A172 (cell line): ENCODE data around the gene ETS1. TPM values are rescaled to one million over a fixed set of nuclear protein-coding genes. Genes with fewer than 3 reads are reported as not detected.

Experiments used
- DNase-seq: peaks from one replicate; pipeline ENCODE4 v3.0.0-alpha.2; 2015; ENCODE audit warnings: low spot score
- total RNA-seq: library from RNA; depleted of rRNA; stranded (reverse); fragments of >200 nt; shearing (Covaris generic); gene quantifications from 2 replicates; pipeline ENCODE4 v1.2.3, GENCODE V29; 2014

The ETS1 gene
- total RNA-seq, 1 experiment from 2014 or later = 39.4 TPM

DNA sequence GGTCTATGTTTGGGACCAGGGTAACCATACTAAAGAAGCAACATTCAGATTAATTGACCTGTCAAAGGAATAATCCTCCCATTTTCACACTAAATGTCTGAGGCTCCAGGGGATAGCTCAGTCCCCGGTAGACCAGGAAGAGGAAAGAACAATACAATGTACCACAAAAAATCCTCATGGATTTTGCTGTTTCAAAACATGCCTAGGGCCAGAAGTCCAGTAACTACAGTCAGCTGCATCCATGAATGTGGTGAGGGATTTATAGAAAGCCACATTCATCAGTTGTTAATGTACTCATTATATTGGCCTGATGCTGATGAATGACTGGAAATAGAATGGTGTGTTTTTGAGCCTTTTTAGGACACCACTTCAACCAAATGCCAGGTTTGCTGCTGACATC lies 6.9 kb upstream of the ETS1 start:
- no peak for DNase-seq

DNA sequence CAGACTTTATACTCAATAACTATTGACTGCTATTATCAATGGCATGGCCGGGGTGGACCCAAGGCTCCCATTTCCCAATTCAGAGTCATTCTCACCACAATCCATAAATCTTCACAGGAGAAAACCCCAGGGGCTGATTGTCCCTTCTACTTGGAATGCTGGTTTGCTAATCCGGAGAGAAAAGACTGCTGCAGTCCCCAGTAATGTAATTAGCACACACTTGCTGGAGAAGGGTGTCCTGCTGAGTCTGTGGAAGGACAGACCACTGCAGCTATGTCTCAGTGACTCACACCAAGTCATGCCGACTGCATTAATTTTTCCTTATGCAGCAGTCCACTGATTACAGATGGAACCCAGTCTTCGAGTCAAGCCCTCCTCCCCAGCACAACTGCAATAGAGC lies 5.9 kb upstream of the ETS1 start:
- DNase-seq = peak; percentile 69

DNA sequence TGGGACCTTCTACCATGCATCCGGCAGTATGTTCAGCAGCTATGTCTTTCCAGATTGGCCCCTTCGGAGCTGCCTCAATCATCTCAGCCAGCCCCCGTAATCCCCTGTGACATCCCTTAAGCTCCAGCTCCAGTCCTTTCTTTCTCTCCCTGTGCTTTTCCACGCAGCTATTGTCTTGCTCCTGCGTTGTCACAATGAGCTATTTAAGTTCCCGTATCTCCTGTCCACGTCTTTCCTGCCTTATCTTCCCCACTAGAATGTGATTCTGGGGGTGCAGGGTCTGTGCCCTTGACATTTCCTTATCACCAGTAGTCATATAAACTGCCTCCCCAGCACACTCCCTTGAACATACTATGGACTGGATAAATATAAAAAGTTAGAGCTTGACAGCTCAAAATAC lies 5.1 kb upstream of the ETS1 start:
- DNase-seq = no peak

DNA sequence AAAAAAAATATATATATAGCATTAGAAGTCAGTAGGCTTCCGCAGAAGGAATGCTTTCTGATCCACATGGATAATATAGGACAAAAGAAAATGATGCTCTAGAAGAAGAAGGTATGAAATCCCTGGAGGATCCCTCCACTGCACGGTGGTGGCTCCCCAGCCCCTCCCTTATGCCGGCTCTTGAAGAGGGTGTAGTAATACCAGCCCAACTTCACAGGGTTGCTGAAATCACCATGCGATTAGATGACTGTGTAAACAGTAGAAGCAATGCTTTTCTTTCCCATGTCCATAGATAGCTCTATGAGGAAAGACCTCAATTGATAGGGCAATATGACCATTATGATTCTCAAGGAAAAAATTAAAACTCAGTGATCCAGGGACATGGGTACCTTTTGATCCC lies 3.2 kb upstream of the ETS1 start:
- DNase-seq = no peak

DNA sequence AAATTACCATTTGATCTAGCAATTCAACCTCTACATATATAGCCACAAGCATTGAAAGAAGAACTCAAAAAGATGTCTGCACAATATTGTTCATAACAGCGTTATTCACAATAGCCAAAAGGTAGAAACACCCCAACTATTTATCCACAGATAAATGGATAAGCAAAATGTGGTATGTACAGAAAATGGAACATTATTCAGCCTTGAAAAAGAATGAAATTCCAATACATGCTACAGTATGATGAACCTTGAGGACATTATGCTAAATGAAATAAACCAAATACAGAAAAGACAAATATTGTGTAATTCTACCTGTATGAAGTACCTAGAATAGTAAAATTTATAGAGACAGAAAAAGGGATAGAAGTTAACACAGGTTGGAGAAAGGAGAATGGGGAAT lies 2.6 kb upstream of the ETS1 start:
- no peak for DNase-seq

DNA sequence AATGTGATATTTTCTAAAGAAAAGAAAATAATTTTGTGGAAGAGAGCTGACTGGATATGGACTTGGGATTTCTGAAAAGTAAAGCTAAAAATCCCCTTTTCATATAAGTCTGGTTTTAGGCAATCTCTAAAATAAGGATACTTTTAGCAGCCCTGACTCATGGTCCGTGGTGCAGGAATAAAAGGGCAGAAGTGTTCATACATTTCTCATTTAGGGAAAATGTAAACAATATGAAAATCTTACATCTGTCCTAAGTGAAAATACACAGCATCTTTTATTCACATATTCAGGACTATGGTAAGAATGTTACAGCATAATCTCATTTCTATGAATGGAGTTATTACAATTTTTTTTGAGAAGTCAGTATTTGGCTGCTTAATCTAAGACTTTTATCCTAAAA lies 735 bp upstream of the ETS1 start:
- no peak for DNase-seq

DNA sequence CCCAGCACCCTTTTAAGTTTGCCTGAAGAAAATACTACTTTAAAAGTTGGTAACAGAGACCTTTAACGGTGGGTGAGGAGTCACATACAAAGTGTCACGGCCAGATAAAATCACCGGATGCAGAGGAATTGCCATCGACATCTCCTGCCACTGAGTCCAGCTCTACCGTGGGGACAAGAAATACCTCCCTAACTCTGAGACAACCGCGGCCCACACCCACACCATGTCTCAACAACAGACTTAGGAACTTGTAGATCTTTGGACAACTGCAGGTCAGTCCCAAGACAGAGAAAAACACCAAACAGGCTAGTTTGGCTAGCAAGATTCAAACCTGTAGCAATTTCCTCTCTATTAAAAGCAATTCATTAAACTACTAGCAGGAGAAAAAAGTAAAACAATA lies 669 bp downstream of the ETS1 start:
- DNase-seq = no peak

DNA sequence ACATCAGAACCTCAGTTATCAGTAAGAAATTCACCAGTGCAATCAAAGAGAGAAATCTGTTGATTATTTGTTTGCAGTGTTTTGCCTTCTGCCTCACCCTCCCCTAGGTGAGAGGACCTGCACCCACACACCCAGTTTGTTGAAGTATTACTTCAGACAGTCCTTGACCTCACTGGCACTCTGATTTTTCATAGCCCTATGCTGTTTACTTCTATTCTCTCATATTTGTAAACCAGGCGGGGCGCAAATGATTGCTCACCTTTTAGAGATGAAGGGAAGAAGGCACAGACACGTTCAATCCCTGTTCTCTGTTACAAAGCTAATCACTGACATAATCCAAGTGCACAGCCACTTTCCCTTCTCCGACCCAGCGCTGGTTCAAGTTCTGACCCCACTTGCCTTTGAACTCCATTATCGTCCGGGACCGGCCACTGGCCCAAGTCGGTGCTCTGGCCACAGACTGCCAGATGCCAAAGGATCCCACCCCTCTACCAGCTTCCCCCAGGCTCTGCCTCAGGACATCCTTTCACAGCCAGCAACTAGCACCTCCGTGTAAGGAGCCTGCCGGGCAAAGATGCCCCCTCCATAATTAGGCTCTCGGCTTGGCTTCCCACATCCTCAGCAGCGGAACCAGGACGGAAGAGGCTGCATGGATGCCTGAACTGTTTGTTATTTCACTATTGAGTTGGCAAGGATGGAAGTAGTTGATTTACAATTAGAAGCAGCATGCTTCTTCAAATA lies 1.7 kb downstream of the ETS1 start:
- DNase-seq = no peak

DNA sequence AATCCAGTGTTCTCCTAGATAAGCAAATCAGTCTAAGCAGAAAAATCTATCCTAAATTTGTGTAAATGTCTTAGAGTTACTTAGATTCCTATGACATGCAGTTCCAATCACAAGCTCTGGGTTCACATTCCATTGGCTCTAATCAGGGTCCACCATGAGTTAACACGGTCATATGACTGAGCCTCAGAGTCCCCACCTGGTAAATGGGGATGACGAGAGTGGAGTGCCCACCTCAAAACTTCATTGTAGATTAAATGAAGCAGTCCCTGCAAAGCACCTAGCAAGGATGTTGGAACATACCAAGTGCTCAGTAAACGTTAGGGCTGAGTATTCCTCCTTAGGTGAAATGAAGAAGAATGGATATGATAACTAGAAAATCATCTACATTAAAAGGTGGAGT lies 3.1 kb downstream of the ETS1 start:
- no peak for DNase-seq

DNA sequence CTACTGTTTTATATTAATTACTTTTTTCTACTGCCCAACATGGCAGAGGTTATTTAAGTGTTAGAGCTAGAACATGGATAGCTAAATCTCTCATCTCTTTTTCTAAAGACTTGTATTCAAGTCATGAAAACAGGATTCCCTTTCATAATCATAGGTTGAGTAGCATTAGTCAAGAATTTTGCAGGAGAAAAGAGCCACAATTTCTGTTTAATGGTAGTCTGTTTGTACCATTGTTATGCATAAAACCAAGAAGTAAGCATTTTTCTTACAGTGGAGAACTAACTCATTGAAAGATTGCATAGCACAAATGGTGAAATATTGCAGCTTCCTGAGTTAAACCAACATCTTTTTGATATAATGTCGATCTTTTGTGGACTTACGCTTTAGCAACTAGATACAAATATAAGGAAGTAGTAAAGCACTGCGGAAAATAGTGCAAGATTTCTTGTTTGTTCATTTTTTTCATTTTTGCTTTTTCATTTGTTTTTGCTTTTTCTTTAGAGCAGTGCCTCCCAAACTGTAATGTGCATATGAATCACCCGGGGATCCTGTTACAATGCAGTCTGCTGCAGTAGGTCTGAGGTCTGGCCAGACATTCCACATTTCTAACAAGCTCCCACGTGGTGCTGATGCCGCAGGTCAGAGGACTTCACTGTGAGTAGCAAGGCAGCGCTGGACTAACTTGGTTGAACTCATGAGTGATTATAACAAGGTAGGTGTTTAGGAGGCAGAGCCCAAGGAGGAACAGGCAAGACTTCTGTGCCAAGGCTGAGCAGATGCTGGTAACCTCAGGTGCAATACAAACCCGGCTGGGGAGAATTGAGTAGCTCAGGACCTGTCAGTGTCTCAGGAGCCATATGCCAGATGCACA lies 4.6 kb downstream of the ETS1 start:
- DNase-seq = peak; percentile 70

DNA sequence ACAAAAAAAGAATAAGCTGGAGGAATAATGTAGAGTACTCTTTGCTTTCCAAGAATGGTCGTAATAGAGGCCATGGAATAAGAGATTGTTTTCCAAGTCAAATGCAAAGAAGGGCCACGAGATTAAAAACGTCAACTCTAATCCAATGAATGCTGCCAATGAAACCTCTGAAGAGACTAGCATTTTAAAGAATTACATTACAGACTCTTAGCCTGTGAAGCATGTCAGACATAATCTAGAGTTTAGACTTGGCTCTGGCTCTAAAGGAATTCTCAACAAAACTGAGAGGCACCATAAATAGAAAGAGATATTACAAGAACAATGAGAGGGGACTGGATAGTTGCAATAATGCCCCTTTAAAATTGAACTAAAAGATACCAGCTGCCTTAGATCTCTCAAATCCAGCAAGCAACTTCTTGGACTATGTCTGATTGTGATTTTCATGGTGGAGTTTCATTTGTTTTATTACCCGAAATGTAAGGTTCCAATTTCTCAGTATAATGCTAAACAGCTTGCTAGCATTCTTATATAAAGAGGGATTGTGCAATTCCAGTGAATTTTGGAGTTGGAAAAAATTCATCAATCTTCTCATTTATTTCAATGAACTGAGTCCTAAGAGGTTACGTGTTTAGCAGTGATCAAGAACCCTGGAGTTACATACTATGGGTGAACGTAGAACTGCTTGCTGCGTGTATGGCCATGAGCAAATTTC lies 5.6 kb downstream of the ETS1 start:
- no peak for DNase-seq

DNA sequence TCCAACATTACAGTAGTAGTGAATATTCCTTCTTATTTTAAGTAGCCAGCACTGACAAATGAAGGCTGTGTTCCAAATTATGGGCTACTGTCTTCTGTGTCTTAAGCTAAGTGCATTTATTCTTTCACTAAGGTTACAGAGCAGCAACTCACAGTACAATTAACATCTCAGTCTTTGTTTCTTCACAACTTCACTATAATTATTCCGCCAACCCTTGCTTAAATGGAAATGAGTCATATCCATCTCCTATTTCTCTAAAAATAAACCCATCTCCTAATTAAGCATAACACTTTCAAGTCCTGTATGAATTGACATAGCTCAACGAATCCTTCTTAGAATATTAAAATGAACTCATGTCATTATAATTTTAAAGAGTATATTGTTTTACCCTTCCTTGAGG lies 6.7 kb downstream of the ETS1 start:
- DNase-seq = no peak

DNA sequence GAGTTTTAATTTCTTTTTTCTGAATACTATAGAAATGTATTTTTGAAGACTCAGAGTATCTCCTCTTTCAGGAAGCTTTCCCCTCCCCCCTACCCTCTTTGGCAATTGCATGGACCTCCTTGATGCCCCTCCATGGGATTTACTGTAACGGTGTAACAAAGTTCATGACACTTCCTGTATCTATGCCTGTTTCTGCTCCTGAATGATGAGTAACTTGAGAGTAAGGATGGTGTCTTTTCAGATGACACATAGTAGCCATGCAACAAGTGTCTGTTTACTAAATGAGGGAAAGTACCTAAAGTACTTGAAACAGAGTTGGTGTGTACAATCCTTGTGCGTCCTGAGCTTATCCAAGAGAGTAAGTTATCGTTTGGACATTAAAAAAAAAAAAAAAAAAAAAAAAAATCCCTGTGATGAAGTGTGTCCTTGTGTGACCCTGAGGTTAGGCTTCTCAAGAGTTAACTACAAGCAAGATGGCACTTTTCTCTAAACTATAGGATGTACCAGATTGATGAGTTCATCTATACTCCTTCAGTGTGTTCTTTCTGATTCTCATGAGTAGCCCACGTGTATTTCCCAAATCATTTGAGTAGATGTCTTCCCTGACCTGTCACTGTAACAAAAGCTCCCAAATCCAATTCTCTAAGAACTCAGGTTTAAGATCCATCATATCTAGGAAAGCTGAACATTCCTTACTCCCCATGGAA lies 7.4 kb downstream of the ETS1 start:
- no peak for DNase-seq

DNA sequence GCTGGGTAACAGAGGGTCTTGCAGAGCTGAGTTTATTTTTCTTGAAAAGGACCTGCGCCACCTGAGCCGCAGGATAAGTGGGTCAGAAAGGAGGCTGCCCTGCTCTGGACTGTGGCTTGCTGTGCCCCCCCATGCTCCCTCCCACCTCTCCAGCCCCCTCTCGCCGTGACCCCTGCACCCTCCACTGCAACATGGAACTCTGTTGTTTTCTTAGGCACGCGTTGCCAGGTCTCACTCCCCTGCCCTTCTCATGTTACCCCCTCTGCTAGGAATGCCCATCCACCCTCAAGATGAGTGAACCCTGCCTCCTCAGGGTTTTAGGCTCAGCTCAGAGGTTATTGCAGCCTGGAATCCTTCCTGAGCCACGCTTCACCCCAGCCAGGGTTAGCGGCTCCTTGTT lies 10.8 kb downstream of the ETS1 start:
- no peak for DNase-seq

DNA sequence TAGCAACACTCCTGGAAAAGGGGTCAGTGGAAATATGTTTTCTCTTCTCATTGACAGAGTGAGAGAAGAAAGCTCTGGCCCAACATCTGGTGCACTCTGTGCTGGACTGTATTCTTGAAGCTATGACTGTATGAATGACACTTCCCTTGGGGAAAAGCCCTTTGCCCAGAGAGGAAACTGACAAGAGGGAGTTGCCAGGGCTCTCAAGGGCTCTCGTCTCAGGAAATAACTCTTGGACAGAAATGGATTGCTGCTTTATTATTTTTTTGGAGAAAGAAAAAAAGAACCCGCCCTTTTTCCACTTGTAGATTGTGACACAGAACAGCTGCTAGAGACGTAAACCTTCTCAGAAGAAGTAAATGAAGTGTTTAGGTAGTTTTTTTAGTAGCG lies 11.4 kb downstream of the ETS1 start:
- DNase-seq = no peak

DNA sequence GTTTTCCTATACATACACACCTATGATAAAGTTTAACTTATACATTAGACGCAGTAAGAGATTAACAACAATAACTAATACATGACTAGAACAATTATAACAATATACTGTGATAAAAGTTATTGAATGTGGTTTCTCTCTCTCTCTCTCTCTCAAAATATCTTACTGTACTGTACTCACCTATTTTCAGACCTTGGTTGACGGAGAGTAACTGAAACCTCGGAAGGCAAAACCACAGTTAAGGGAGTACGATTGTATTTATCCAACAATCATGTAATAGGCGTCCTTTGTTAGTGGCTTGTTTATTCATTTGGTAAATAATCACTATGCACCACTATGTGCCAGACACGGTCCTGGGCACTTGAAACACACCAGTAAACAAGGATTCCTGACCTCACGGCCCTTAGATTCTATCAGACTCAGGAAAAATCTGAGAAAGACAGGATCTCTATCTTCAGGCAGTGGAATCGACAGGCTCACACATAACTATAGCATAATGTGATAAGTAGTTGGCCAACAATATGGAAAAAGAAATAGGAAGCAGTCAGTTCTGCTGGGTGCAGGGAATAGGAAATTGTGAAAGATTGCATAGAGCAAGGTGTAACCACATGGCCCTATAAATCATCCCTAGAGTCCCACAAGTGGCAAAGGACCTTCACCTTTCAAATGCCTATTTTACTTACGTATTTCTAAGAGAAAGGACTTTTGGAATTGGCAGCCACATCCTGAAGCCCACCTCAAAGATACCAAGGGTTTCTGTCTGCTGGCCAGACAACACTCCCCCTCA lies 12.0 kb downstream of the ETS1 start:
- no peak for DNase-seq

DNA sequence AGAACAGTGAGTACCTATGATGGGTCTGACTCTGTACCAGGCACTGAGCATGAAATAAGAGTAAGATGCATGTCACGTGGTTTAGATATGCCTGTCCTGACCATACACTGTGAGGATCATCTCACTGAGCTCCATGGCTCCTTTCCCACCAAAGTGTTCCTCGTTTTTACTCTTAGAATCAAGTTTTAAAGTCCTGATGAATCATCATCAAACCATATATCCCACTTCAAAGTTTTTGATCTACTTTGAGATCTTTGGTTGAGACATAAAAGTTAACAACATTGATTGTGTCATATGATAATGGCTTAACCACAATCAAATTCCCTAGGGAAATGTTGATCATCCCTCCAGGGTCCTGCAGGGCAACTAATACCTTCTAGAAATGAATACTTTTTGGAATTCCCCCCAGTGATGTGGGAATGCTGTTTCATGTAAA lies 12.8 kb downstream of the ETS1 start:
- no peak for DNase-seq

DNA sequence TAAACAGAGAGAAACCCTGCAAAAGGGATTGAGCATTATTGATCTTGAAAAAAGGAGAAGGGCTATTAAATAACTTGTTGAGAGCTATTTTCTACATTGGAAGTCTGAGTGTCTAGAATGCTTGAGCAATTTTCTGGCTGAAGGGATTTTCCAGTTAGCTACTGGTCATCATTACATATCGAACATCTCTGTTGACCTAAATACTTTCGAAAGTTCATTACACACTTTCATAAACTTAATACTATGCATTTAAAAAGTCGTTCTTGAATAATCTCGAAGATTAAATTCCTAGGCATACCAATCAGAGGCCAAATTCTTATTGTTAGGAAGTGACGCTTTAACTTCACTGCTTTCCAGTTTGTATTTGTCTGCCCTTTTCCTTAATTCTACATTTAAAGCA lies 13.7 kb downstream of the ETS1 start:
- DNase-seq = no peak

DNA sequence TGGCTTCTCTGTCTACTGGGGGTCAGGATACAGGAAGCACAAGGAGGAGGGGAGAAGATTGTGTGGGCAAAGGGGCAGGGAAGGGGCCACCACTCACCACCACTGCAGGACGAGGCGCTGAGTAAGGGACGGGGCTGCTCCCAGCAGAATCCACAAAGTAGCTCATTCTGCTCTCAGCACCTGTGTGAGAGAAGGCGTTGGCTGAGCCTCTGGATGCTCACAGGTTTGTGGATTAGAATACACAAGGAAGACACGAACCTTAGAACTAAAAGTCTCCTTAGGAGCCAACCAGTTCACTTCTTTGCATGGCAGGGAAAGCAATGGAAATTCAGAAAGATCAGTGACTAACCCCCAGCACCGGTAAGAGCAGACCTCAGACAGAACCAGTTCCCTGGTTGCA lies 14.4 kb downstream of the ETS1 start:
- DNase-seq = no peak

DNA sequence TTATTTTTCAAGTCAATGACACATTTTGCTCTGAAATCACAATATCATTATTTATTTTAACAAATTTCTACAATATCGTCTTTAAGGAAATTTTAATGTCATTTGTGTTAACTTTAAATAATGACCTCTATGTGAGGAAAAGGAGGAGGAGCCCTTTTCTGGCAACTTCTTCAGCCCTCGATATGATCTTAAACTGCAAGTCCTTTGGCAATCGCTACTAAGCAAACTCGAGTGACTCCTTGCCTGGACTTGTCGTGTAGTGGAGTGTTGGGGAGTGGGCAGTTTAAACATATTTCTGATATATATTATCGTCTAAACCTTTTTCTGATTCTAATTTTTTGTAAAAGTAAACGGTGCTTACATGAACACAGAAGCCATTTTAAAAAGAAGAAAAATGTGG lies 16.7 kb downstream of the ETS1 start:
- DNase-seq = no peak

DNA sequence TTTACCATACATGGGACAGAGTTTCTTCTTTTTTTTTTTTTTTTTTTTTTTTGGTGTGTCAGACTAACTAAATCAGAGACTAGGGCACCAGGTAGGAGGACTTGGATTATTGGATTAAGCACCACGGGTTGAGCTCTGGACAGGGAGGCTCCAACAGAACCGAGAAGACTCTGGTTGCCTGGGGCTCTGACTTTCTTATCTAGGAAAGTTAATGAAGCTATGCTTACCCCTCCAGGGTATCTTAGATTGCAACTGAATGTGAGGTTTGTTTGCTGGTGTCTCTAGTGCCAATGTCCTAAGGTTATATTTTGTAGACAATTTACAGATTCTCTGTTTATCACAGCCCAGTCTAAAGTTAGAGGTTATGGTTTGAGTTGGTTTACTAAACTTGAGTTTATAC lies 18.1 kb downstream of the ETS1 start:
- DNase-seq = no peak
